ENCODE data around the gene ABTB1. TPM values are rescaled to one million over a fixed set of nuclear protein-coding genes. Genes with fewer than 3 reads are reported as not detected.
"Not testable (repeated sequence)": the region's sequence is repeated elsewhere in the genome, so short reads cannot be mapped to it uniquely, and the experiment has no call there.

The ABTB1 gene
- total RNA-seq, 1 experiment from 2014 or later: 27.2 TPM

DNA sequence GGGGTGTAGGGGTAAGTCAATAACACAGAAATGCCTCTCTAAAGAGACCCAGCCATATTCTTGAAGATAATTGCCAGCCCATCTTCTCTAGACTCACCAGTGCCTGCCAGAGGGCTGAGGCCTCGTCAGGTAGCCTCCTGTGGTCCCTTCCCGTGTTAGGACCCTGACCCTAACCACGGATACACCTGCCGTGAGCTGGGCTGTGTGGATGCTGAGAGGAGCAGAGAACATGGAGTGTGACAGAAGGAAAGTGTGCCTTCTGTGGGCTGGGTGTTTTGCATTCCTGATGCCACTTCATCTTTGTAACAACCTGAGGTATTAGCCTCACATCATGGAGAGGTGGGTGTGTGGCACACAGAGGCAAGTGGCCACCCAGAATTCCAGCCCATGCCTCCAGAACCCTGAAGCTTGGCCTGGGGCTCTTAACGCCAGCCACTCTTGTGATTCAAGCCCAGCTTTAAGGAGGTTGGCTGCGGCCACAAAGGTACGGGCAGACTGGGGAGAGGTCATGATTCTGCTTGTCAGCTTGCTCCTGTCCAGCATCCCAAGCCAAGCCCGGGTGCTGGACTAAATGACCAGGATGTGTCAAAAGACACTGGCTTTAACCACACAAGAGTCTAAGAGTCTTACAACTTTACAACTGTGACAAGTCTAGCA lies 21.1 kb upstream of the ABTB1 start:
- CTCF ChIA-PET: interaction anchor here (0.6 to 1.5 kb wide), 5 partner anchors 43 to 482 kb away, joined by 3 to 9 read pairs (median 4); no protein-coding TSS in a partner anchor
- Mint-ChIP-seq H3K9me3 (ENCODE audit: low read depth, unreplicated experiment) (no peaks in the 10 kb centered on the region), H3K27ac (ENCODE audit: unreplicated experiment) (no peak overlapping the region), H3K4me3 (ENCODE audit: low read depth, unreplicated experiment) (no peak overlapping the region), H3K27me3 (ENCODE audit: unreplicated experiment) (no peaks in the 10 kb centered on the region), H3K4me1 (ENCODE audit: low read depth, unreplicated experiment) (no peaks in the 10 kb centered on the region), H3K36me3 (ENCODE audit: insufficient read depth, unreplicated experiment) (no peaks in the 10 kb centered on the region)
- no TSS peak for BruUV-seq (replicated peaks)
- intact Hi-C loops (cut with micrococcal nuclease; ENCODE audit: unreplicated experiment): loop anchor here (1.0 to 2.0 kb wide), 5 partner anchors 43 to 482 kb away; no protein-coding TSS in a partner anchor
- TF ChIP-seq, protein P1, sequence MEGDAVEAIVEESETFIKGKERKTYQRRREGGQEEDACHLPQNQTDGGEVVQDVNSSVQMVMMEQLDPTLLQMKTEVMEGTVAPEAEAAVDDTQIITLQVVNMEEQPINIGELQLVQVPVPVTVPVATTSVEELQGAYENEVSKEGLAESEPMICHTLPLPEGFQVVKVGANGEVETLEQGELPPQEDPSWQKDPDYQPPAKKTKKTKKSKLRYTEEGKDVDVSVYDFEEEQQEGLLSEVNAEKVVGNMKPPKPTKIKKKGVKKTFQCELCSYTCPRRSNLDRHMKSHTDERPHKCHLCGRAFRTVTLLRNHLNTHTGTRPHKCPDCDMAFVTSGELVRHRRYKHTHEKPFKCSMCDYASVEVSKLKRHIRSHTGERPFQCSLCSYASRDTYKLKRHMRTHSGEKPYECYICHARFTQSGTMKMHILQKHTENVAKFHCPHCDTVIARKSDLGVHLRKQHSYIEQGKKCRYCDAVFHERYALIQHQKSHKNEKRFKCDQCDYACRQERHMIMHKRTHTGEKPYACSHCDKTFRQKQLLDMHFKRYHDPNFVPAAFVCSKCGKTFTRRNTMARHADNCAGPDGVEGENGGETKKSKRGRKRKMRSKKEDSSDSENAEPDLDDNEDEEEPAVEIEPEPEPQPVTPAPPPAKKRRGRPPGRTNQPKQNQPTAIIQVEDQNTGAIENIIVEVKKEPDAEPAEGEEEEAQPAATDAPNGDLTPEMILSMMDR (IDR thresholded peaks at IDR 0.05; ENCODE audit: unreplicated experiment): no peak
- no peak for DNase-seq

DNA sequence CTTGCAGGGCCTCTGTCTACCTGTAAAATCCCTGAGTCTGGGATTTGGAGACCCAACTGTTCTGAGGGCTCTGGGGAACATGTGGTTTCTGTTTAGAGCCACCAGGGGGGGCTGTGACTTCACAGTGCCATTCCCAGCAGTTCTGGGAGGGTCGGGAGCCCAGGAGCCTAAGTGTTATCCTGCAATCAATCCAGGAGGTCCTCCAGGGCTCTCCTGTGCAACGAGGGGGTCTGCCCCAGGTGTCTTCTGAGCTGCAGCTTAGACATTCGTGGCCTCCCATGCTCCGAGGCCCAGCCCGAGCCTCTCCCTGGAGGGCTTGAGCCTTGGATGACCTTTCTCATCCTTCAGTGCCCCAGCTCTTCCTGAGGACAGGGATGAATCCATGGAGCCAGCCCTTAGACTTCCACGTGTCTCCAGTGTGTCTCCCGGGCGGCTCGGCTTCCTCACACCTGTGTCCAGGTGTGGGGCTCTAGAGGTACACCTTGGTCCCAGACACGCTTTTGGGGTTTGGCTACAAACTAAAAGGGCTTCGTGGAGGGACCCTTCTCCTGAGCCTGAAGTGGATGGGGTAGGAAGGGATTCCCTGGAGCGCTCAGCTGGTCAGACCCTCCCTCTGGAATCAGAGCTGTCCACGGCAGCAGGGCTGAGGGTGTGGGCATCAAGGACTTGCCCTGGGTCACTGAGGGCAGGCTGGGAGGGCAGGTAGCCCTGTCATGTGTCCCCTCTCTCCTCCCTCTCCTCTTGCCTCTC lies 20.3 kb upstream of the ABTB1 start:
- CTCF ChIA-PET: interaction anchor here (1.0 to 1.5 kb wide), 4 partner anchors 42 to 481 kb away, joined by 3 to 9 read pairs (median 4); no protein-coding TSS in a partner anchor
- Mint-ChIP-seq H3K27ac (ENCODE audit: unreplicated experiment) (no peak overlapping the region), H3K4me1 (ENCODE audit: low read depth, unreplicated experiment) (no peaks in the 10 kb centered on the region), H3K27me3 (ENCODE audit: unreplicated experiment) (no peaks in the 10 kb centered on the region), H3K9me3 (ENCODE audit: low read depth, unreplicated experiment) (no peaks in the 10 kb centered on the region), H3K4me3 (ENCODE audit: low read depth, unreplicated experiment) (no peak overlapping the region), H3K36me3 (ENCODE audit: insufficient read depth, unreplicated experiment) (no peaks in the 10 kb centered on the region)
- intact Hi-C loops (cut with micrococcal nuclease; ENCODE audit: unreplicated experiment): loop anchor here (1.0 to 2.0 kb wide), 5 partner anchors 42 to 481 kb away; no protein-coding TSS in a partner anchor
- peak; percentile 78 for DNase-seq
- TF ChIP-seq, protein P1 (IDR thresholded peaks at IDR 0.05; ENCODE audit: unreplicated experiment): peak; percentile 97
- BruUV-seq (replicated peaks): no TSS peak

DNA sequence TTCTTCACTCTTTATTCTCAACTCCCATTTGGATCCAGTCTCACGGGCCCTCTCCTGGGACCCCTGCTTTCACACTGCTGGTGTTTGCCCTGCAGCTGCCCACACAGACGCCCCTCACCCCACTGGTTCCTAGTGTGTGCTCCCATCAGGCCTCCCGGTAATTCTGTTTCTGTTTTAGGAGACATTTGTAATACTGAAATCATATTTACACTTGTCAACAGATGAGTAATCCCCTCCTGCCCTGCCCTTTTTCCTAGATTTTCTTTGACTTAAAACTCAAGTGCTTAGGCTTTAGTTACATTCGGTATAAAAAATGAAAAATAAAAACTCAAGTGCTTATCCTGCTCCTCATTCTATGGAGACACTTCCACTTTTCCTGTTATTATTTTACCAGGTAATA lies 18.4 kb upstream of the ABTB1 start:
- TF ChIP-seq, protein P1 (IDR thresholded peaks at IDR 0.05; ENCODE audit: unreplicated experiment): no peak
- intact Hi-C loops (cut with micrococcal nuclease; ENCODE audit: unreplicated experiment): no loop called here
- H3K27ac Mint-ChIP-seq (ENCODE audit: unreplicated experiment): no peak overlapping the region
- no TSS peak for BruUV-seq (replicated peaks)
- H3K4me3 Mint-ChIP-seq (ENCODE audit: low read depth, unreplicated experiment): no peak overlapping the region
- DNase-seq: no peak
- no peaks in the 10 kb centered on the region for H3K9me3 Mint-ChIP-seq (ENCODE audit: low read depth, unreplicated experiment)
- H3K27me3 Mint-ChIP-seq (ENCODE audit: unreplicated experiment): no peaks in the 10 kb centered on the region
- no peaks in the 10 kb centered on the region for H3K4me1 Mint-ChIP-seq (ENCODE audit: low read depth, unreplicated experiment)
- no peaks in the 10 kb centered on the region for H3K36me3 Mint-ChIP-seq (ENCODE audit: insufficient read depth, unreplicated experiment)
- CTCF ChIA-PET: no interaction called here

DNA sequence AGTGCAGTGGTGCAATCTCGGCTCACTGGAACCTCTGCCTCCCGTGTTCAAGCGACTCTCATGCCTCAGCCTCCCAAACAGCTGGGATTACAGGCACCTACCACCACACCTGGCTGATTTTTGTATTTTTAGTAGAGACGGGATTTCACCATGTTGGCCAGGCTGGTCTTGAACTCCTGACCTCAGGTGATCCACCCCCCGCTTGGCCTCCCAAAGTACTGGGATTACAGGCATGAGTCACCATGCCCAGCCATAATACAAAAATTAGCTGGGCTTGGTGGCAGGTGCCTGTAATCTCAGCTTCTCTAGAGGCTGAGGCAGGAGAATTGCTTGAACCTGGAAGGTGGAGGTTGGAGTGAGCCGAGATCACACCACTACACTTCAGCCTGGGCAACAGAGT lies 17.8 kb upstream of the ABTB1 start:
- H3K4me3 Mint-ChIP-seq (ENCODE audit: low read depth, unreplicated experiment); H3K4me1 Mint-ChIP-seq (ENCODE audit: low read depth, unreplicated experiment); intact Hi-C loops (cut with micrococcal nuclease; ENCODE audit: unreplicated experiment); BruUV-seq (replicated peaks); H3K9me3 Mint-ChIP-seq (ENCODE audit: low read depth, unreplicated experiment); H3K36me3 Mint-ChIP-seq (ENCODE audit: insufficient read depth, unreplicated experiment); H3K27ac Mint-ChIP-seq (ENCODE audit: unreplicated experiment); H3K27me3 Mint-ChIP-seq (ENCODE audit: unreplicated experiment); DNase-seq: not testable (repeated sequence)
- CTCF ChIA-PET: interaction anchor here (1.4 kb wide), 1 partner anchor 28 kb away, joined by 3 read pairs; no protein-coding TSS in a partner anchor
